Colonic mucosa (tissue), 4 donors: ENCODE data around the gene ST8SIA5. TPM values are rescaled to one million over a fixed set of nuclear protein-coding genes. Genes with fewer than 3 reads are reported as not detected.

ENCODE experiments used
- DNase-seq: peaks from one replicate; pipeline ENCODE4 v3.0.0-alpha.2; 2020
- H3K27ac ChIP-seq: fragments of 200-600 bp; one replicate; pipeline ENCODE4 v1.8.0; 2021
- H3K27me3 ChIP-seq: fragments of 200-600 bp; one replicate; pipeline ENCODE4 v1.8.0; 2021
- H3K36me3 ChIP-seq: fragments of 200-600 bp; one replicate; pipeline ENCODE4 v1.8.0; 2021
- H3K4me1 ChIP-seq: fragments of 200-600 bp; one replicate; pipeline ENCODE4 v1.8.0; 2021; ENCODE audit warnings: mild to moderate bottlenecking
- H3K4me3 ChIP-seq: fragments of 200-600 bp; one replicate; pipeline ENCODE4 v1.8.0; 2021
- H3K9ac ChIP-seq, 2 donors: one replicate each; pipeline ENCODE4 v1.7.0; 2013; ENCODE audit warnings: control low read depth in 2 of 2, low read depth in 2 of 2, low read length in 2 of 2
- H3K9me3 ChIP-seq: fragments of 200-600 bp; one replicate; pipeline ENCODE4 v1.8.0; 2021
- intact Hi-C: fragments of 100-400 bp; cut with DNase I; formaldehyde crosslinking; loops from one replicate; pipeline ENCODE4 v1.14.1; 2022
- total RNA-seq, 2 donors: library from RNA; stranded (reverse); fragmentation: NEBNext Ultra II Directional in 1 of 2; extraction: Animal tissue kit (Norgen Biotek cat#: 25700) in 1 of 2; gene quantifications; one replicate each; pipeline ENCODE4 v1.2.1, GENCODE V29; 2021
- TF ChIP-seq, protein P1 (sequence below): fragments of 200-600 bp; IDR thresholded peaks from one replicate; pipeline ENCODE4 v1.8.0; 2022; ENCODE audit warnings: antibody characterized with exemption, mild to moderate bottlenecking
- donor health status: healthy.
- donor health status: DM: no; HTN: no; CAD: no.
- donor health status: DM: no; HTN: no; CAD: no.

ST8SIA5 gene
- total RNA-seq, 2 donors from 2014 or later: 0.32 to 0.37 TPM

DNA sequence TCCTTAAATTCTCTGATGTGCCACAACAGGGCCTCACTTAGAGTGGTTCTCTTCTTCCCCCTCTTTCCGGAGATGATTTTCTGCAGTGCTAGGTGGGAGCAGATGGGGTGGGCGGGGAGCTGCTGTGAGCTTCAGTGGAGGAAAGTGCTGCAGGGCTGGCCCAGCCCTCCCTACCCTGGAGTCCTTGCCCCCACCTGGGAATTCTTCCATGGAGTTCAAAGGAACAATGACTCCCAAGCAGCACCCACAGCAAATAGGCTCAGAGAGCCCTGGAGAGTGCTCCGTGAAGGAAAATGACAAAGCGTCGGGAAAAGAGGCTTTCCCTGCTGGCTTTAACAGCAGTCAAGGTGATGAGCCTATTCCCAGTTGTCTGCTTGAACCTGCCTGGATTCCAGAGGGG is 128.6 kb downstream of the ST8SIA5 start:
- no peaks in the 10 kb centered on the region for H3K27me3 ChIP-seq
- TF ChIP-seq, protein P1, sequence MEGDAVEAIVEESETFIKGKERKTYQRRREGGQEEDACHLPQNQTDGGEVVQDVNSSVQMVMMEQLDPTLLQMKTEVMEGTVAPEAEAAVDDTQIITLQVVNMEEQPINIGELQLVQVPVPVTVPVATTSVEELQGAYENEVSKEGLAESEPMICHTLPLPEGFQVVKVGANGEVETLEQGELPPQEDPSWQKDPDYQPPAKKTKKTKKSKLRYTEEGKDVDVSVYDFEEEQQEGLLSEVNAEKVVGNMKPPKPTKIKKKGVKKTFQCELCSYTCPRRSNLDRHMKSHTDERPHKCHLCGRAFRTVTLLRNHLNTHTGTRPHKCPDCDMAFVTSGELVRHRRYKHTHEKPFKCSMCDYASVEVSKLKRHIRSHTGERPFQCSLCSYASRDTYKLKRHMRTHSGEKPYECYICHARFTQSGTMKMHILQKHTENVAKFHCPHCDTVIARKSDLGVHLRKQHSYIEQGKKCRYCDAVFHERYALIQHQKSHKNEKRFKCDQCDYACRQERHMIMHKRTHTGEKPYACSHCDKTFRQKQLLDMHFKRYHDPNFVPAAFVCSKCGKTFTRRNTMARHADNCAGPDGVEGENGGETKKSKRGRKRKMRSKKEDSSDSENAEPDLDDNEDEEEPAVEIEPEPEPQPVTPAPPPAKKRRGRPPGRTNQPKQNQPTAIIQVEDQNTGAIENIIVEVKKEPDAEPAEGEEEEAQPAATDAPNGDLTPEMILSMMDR: no peak
- intact Hi-C loops: no loop called here

DNA sequence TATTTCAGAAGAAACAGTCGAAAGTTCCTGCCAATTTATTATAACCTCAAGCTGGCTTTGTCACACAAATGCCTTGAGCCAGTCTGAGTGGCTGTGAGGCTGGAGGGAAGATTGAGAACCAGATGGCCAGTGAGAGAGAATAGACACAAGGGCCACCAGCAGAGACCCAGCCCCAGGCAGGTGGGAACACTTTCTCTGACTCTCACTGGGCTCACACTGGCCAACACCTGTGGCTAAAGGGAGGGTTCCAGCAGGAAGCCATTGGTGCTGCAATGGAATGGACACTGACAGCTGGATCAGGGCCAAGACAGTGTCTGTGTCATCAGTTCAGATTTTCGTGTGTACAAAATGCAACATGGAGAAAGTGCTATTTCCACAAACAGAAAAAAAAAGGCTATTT is 129.7 kb downstream of the ST8SIA5 start:
- Histone ChIP-seq H3K27ac (no peak overlapping the region), H3K4me1 (no peaks in the 10 kb centered on the region), H3K9me3 (no peaks in the 10 kb centered on the region), H3K36me3 (no peaks in the 10 kb centered on the region), H3K4me3 (no peak overlapping the region), H3K27me3 (no peaks in the 10 kb centered on the region), H3K9ac (no peak overlapping the region)
- TF ChIP-seq, protein P1: no peak
- intact Hi-C loops: no loop called here
- no peak for DNase-seq

More for the DNA sequence above, 128.6 kb downstream of the ST8SIA5 start:
- no peak for DNase-seq
- H3K9ac ChIP-seq: no peak overlapping the region
- H3K4me3 ChIP-seq: no peak overlapping the region
- no peaks in the 10 kb centered on the region for H3K36me3 ChIP-seq
- no peak overlapping the region for H3K27ac ChIP-seq
- H3K4me1 ChIP-seq: no peaks in the 10 kb centered on the region
- no peaks in the 10 kb centered on the region for H3K9me3 ChIP-seq

DNA sequence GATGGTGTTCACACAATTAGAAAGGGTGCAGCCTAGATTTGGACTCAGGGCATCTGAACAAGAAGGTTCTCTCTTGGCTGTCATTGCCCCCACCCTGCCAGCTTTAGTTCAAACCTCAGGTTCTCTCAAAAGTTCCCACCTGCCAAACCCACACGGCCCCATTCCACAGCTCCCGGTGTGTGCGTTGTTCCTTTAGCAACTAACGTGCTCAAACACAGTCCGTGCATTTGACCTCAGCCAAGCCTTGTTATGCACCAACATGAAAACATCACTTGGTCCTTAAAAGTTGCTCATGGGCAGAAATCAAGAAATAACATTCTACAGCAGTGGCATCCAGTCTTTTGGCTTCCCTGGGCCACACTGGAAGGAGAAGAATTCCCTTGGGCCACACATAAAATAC is 131.8 kb downstream of the ST8SIA5 start:
- intact Hi-C loops: no loop called here
- TF ChIP-seq, protein P1: no peak
- H3K27ac ChIP-seq: no peak overlapping the region
- H3K4me1 ChIP-seq: no peaks in the 10 kb centered on the region
- H3K4me3 ChIP-seq: no peak overlapping the region
- H3K36me3 ChIP-seq: no peaks in the 10 kb centered on the region
- H3K9me3 ChIP-seq: no peaks in the 10 kb centered on the region
- no peak for DNase-seq
- no peak overlapping the region for H3K9ac ChIP-seq
- no peaks in the 10 kb centered on the region for H3K27me3 ChIP-seq

DNA sequence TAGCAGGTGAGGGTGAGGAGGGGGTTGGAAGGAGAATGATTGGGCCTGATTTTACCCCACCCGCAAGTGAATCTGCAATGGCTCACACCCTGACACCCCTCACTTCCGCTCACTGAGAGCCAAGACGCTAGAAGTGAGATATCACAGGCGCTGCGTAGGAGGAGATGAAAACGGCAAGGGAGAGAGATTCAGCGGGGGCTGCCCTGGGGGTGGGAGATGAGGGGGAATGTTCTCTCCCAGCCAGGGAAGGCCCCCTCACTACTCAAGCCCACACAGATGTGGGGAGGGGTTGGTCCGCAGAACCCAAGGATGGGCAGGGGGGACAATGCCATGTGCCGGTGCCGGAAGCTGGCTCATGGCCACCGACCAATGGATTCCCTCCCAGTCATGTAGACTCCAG is 132.7 kb downstream of the ST8SIA5 start:
- no peaks in the 10 kb centered on the region for H3K4me1 ChIP-seq
- no peak overlapping the region for H3K27ac ChIP-seq
- H3K36me3 ChIP-seq: no peaks in the 10 kb centered on the region
- intact Hi-C loops: no loop called here
- TF ChIP-seq, protein P1: no peak
- no peak overlapping the region for H3K9ac ChIP-seq
- no peaks in the 10 kb centered on the region for H3K9me3 ChIP-seq
- H3K27me3 ChIP-seq: no peaks in the 10 kb centered on the region
- H3K4me3 ChIP-seq: no peak overlapping the region
- DNase-seq: no peak

DNA sequence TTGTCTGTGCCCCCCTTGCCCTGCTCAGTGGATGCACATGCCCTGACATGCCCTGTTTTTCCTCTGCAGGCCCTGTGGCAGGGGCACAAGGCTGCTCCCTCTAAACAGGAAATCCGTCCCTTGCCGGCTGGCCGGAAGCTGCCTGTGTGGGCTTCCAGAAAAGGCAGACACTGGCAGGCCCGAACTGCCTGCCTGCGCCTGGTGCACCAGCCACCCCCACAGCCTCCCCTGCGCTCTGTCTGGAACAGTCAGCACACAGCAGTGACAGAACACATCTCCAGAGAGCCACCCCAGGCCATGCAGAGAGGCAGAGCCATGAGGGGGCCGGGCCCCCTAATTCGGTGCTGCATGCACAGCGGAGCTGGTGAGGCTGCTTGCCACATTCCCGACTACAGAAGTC is 133.3 kb downstream of the ST8SIA5 start:
- Histone ChIP-seq H3K27me3 (no peaks in the 10 kb centered on the region), H3K9ac (no peak overlapping the region), H3K9me3 (no peaks in the 10 kb centered on the region), H3K27ac (no peak overlapping the region), H3K4me3 (no peak overlapping the region), H3K36me3 (no peaks in the 10 kb centered on the region), H3K4me1 (no peaks in the 10 kb centered on the region)
- intact Hi-C loops: no loop called here
- TF ChIP-seq, protein P1: no peak
- DNase-seq: no peak

DNA sequence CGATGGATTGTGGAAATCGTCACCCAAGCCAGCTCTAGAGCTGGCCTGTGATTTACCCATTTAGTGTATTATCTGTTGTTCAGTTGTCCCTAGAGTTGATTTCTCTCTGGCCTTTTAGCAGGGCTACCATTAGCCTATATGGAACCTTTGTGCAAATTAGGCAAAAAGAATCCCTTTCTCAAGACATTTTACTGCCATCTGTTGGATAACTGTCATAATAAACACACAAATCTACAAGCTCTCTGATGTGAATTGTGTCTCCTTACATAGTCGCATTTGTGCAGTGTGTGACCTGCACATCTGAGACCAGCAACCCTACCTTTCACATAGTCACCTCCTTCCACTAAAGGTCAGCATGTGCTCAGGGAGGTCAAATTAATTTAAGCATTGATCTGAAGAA is 133.9 kb downstream of the ST8SIA5 start:
- Histone ChIP-seq H3K27ac (no peak overlapping the region), H3K9ac (no peak overlapping the region), H3K36me3 (no peaks in the 10 kb centered on the region), H3K9me3 (no peaks in the 10 kb centered on the region), H3K27me3 (no peaks in the 10 kb centered on the region), H3K4me3 (no peak overlapping the region), H3K4me1 (no peaks in the 10 kb centered on the region)
- DNase-seq: no peak
- TF ChIP-seq, protein P1: no peak
- intact Hi-C loops: no loop called here
